ENCODE measurements around the gene PTPRM.

DNA sequence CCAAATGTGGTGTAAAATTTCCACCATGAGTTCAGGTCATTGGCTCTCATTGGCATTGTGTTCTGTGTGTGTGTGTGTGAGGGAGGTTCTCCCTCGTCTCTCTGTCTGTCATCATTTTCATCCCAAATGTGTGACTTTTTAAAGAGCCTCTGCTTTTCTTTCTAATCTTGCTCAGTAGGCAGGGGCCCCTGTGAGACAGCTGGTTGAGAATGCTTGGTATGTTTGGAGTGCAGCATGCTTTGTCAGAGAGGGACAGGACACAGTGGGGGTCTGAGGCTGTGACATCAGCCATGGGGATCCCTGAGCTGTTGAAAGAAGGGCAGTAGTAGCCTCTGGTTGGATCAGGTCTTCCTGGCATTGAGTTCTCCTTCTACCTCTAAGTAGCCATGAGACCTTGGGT, 10.6 kb downstream of the PTPRM start:
- TF ChIP-seq, protein P1, sequence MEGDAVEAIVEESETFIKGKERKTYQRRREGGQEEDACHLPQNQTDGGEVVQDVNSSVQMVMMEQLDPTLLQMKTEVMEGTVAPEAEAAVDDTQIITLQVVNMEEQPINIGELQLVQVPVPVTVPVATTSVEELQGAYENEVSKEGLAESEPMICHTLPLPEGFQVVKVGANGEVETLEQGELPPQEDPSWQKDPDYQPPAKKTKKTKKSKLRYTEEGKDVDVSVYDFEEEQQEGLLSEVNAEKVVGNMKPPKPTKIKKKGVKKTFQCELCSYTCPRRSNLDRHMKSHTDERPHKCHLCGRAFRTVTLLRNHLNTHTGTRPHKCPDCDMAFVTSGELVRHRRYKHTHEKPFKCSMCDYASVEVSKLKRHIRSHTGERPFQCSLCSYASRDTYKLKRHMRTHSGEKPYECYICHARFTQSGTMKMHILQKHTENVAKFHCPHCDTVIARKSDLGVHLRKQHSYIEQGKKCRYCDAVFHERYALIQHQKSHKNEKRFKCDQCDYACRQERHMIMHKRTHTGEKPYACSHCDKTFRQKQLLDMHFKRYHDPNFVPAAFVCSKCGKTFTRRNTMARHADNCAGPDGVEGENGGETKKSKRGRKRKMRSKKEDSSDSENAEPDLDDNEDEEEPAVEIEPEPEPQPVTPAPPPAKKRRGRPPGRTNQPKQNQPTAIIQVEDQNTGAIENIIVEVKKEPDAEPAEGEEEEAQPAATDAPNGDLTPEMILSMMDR (IDR thresholded peaks at IDR 0.05), result no peak
- TF ChIP-seq EP300 (IDR thresholded peaks at IDR 0.05) (no peak), POLR2A (IDR thresholded peaks at IDR 0.05) (no peak)

Data from ovary (tissue), 3 donors.